MM.1S (cell line): ENCODE data around the gene GNAI2.
A peak's percentile ranks its signal among the peaks of the same experiment; 100 is the strongest.

Source experiments
- DNase-seq: peaks from one replicate; pipeline ENCODE4 v3.0.0-alpha.2; 2015
- H2AFZ ChIP-seq: fragments of 300-600 bp; sonication (generic); 2 replicates; pipeline ENCODE4 v1.6.0; 2016; ENCODE audit warnings: antibody characterized with exemption, low read length
- H3F3A ChIP-seq: fragments of 300-600 bp; sonication (generic); 2 replicates; pipeline ENCODE4 v1.6.1; 2016; ENCODE audit warnings: mild to moderate bottlenecking, antibody characterized with exemption, low read length, moderate library complexity, mixed read lengths; ENCODE audit not compliant: insufficient read depth
- H3K27ac ChIP-seq: fragments of 300-600 bp; sonication (generic); 2 replicates; pipeline ENCODE4 v1.5.1; 2016; ENCODE audit warnings: mild to moderate bottlenecking, low read length
- H3K27me3 ChIP-seq: fragments of 300-600 bp; sonication (generic); replicated peaks from 2 replicates; pipeline ENCODE4 v1.6.0; 2016; ENCODE audit warnings: low read length; ENCODE audit not compliant: insufficient read depth
- H3K36me3 ChIP-seq: fragments of 300-600 bp; sonication (generic); replicated peaks from 2 replicates; pipeline ENCODE4 v1.6.1; 2016; ENCODE audit warnings: mild to moderate bottlenecking, low read length, mixed read lengths; ENCODE audit not compliant: insufficient read depth
- H3K4me1 ChIP-seq: fragments of 300-600 bp; sonication (generic); 2 replicates; pipeline ENCODE4 v1.6.1; 2016; ENCODE audit warnings: low read length, mixed read lengths
- H3K4me2 ChIP-seq: fragments of 300-600 bp; sonication (generic); 2 replicates; pipeline ENCODE4 v1.6.0; 2016; ENCODE audit warnings: low read depth, low read length
- H3K4me3 ChIP-seq: fragments of 300-600 bp; sonication (generic); 2 replicates; pipeline ENCODE4 v1.5.1; 2016; ENCODE audit warnings: low read length, mixed read lengths
- H3K79me2 ChIP-seq: fragments of 300-600 bp; sonication (generic); 2 replicates; pipeline ENCODE4 v1.6.1; 2016; ENCODE audit warnings: mixed run types, low read length, mixed read lengths
- H3K9ac ChIP-seq: fragments of 300-600 bp; sonication (generic); 2 replicates; pipeline ENCODE4 v1.6.1; 2016; ENCODE audit warnings: low read length, mixed read lengths
- H3K9me2 ChIP-seq: fragments of 300-600 bp; sonication (generic); replicated peaks from 2 replicates; pipeline ENCODE4 v1.6.1; 2016; ENCODE audit warnings: mild to moderate bottlenecking, low read length, mixed read lengths; ENCODE audit not compliant: insufficient read depth
- H3K9me3 ChIP-seq: fragments of 300-600 bp; sonication (generic); replicated peaks from 2 replicates; pipeline ENCODE4 v1.6.1; 2016; ENCODE audit warnings: mild to moderate bottlenecking, low read length, mixed read lengths; ENCODE audit not compliant: insufficient read depth
- H4K20me1 ChIP-seq: fragments of 300-600 bp; sonication (generic); 2 replicates; pipeline ENCODE4 v1.6.1; 2016; ENCODE audit warnings: mild to moderate bottlenecking, low read length, moderate library complexity, mixed read lengths; ENCODE audit not compliant: insufficient read depth
- EZH2 ChIP-seq: fragments of 300-600 bp; sonication (generic); optimal IDR thresholded peaks from 2 replicates; pipeline ENCODE3; 2017; ENCODE audit warnings: low read depth, mild to moderate bottlenecking, antibody characterized with exemption, low read length, mixed read lengths
- EZH2phosphoT487 ChIP-seq: fragments of 300-600 bp; sonication (generic); IDR thresholded peaks from 2 replicates; pipeline ENCODE4 v1.6.1; 2018; ENCODE audit warnings: antibody characterized with exemption, low read length
- TF ChIP-seq, protein P1 (sequence below): fragments of 300-600 bp; sonication (generic); IDR thresholded peaks from 2 replicates; pipeline ENCODE4 v1.5.1; 2016; ENCODE audit warnings: antibody characterized with exemption, low read length, mixed read lengths

Gene GNAI2

DNA sequence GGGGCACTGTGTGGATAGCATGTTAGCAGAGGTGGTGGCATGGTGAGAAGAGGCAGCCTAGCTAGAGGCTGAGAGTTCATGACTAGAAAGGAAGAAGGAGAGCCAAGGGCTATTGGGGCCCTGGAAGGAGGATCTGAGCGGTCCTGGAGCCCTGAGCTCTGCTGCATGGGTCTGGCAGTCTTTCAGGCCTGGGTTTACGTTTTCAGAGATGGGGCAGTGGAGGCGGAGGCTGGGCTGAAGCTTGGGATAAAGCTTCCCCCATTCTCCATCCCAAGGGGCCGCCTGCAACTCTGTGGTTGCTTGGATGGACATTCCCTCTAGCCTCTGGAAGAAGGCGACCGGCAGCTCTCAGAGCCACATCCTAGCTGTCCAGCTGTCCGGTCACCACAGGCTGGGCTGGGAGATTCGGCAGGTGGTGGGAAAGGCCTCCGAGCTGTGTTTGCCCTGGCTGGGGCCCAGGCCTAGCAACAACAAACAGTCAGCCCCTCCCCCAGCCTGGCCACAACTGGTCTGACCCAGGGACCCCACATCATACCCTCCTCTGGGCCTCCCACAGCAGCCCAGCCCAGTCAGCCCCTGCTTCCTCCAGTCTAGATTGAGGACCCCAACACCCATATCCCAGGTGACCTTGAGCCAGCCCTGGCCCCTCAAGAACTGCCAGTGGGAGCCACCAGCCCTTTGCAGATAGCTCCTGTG is 32.7 kb upstream of the GNAI2 start:
- Histone ChIP-seq H3K9ac (no peak overlapping the region), H3K36me3 (no peaks in the 10 kb centered on the region), H3K4me2 (no peak overlapping the region), H3F3A (no peaks in the 10 kb centered on the region), H2AFZ (no peak overlapping the region), H3K9me3 (no peaks in the 10 kb centered on the region), H3K27me3 (peaks cover 89% of the 10 kb centered on the region), H4K20me1 (no peaks in the 10 kb centered on the region; the same call in 1 of the 2 replicates), H3K4me1 (no peaks in the 10 kb centered on the region), H3K9me2 (no peaks in the 10 kb centered on the region), H3K4me3 (no peak overlapping the region), H3K79me2 (no peaks in the 10 kb centered on the region), H3K27ac (no peak overlapping the region)
- DNase-seq, result no peak
- TF ChIP-seq, protein P1, sequence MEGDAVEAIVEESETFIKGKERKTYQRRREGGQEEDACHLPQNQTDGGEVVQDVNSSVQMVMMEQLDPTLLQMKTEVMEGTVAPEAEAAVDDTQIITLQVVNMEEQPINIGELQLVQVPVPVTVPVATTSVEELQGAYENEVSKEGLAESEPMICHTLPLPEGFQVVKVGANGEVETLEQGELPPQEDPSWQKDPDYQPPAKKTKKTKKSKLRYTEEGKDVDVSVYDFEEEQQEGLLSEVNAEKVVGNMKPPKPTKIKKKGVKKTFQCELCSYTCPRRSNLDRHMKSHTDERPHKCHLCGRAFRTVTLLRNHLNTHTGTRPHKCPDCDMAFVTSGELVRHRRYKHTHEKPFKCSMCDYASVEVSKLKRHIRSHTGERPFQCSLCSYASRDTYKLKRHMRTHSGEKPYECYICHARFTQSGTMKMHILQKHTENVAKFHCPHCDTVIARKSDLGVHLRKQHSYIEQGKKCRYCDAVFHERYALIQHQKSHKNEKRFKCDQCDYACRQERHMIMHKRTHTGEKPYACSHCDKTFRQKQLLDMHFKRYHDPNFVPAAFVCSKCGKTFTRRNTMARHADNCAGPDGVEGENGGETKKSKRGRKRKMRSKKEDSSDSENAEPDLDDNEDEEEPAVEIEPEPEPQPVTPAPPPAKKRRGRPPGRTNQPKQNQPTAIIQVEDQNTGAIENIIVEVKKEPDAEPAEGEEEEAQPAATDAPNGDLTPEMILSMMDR, result no peak
- TF ChIP-seq EZH2phosphoT487 (no peak), EZH2 (no peak)

GRCh38 chr3:50203809-50204803 is 31.9 kb upstream of the GNAI2 start:
- H3K9me3 ChIP-seq, result no peaks in the 10 kb centered on the region
- DNase-seq, result no peak
- no peaks in the 10 kb centered on the region for H3K9me2 ChIP-seq
- H3K9ac ChIP-seq, result no peak overlapping the region
- H3K79me2 ChIP-seq, result no peaks in the 10 kb centered on the region
- no peaks in the 10 kb centered on the region; the same call in 1 of the 2 replicates for H4K20me1 ChIP-seq
- no peak overlapping the region for H3K4me3 ChIP-seq
- H3K27ac ChIP-seq, result no peak overlapping the region
- no peak overlapping the region for H2AFZ ChIP-seq
- H3K4me2 ChIP-seq, result no peak overlapping the region
- no peaks in the 10 kb centered on the region for H3F3A ChIP-seq
- no peaks in the 10 kb centered on the region for H3K36me3 ChIP-seq
- peaks cover 87% of the 10 kb centered on the region for H3K27me3 ChIP-seq
- TF ChIP-seq EZH2, result no peak
- TF ChIP-seq, protein P1, result no peak
- TF ChIP-seq EZH2phosphoT487, result no peak
- H3K4me1 ChIP-seq, result no peaks in the 10 kb centered on the region

- no peaks in the 10 kb centered on the region for H3K36me3 ChIP-seq
- no peaks in the 10 kb centered on the region for H3F3A ChIP-seq
- peak within 1 kb of the TSS; percentile 37; the same call in 1 of the 2 replicates for H3K4me2 ChIP-seq
- H3K27me3 ChIP-seq, result peaks cover 83% of the 10 kb centered on the region
- H3K9me2 ChIP-seq, result no peaks in the 10 kb centered on the region
- no peaks in the 10 kb centered on the region for H3K4me1 ChIP-seq
- no peak for DNase-seq
- no peak for TF ChIP-seq EZH2phosphoT487
- TF ChIP-seq, protein P1, result no peak
- TF ChIP-seq EZH2, result no peak
- H3K27ac ChIP-seq, result no peak within 1 kb of the TSS
- H3K79me2 ChIP-seq, result no peaks in the 10 kb centered on the region
- H2AFZ ChIP-seq, result no peak within 1 kb of the TSS
- no peak within 1 kb of the TSS for H3K4me3 ChIP-seq
- H3K9me3 ChIP-seq, result no peaks in the 10 kb centered on the region
- H4K20me1 ChIP-seq, result no peaks in the 10 kb centered on the region; the same call in 1 of the 2 replicates
- H3K9ac ChIP-seq, result no peak within 1 kb of the TSS
These were observed 31.1 kb upstream of the GNAI2 start, which contains the start of gene SLC38A3 for GRCh38 chr3:50204804-50205412. Gene SLC38A3 (plus strand): TSS chr3:50205271. CDS start chr3:50214200, 8,929 bp downstream.
